HG03460 (cell line): ENCODE data around the gene OPRL1.

Experiments used
- ATAC-seq: cut with Tn5 transposase; IDR thresholded peaks from one replicate; pipeline ENCODE4 v1.9.1; 2021; ENCODE audit not compliant: unreplicated experiment

OPRL1 gene

DNA sequence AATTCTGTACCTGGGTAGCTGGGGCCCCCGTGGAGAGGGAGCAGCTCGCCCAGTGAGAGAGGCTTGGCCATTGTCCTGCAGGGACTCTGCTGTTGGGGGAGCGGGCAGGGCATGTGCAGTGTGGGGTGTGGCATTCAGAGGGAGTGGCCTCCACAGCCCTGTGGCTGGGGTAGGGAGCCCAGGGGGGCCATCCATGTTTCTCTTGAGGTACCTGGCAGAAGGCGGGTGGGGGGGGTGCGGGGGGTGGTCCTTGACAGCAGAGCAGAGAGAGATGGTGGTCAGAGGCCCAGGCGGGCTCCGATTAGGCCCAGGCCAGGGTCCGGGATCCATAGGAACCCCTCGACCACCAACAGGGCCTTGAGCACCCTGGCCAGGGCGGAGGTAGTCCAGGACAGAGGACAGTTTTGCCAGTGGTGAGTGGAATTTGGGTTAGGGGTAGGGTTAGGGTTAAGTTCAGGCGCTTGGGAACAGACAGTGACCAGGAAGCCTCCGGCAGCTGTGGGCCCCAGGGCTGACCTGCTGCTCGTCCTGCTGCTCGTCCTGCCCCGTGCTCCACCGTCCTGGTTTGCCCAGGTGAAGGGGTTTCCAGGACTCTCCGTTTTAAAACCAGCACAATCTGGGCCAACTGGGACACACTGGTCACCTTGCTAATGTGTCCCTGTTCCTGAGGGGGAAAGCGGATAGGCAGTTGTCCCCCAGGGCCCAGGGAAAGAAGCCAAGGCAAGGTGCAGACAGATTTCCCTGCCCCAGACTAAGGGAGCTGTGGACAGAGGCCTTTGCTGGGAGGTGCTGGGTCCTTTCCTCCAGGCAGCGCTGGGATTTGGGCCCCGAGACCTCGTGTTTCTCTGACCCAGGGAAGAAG is 59.5 kb downstream of the OPRL1 start:
- ATAC-seq, result no peak

DNA sequence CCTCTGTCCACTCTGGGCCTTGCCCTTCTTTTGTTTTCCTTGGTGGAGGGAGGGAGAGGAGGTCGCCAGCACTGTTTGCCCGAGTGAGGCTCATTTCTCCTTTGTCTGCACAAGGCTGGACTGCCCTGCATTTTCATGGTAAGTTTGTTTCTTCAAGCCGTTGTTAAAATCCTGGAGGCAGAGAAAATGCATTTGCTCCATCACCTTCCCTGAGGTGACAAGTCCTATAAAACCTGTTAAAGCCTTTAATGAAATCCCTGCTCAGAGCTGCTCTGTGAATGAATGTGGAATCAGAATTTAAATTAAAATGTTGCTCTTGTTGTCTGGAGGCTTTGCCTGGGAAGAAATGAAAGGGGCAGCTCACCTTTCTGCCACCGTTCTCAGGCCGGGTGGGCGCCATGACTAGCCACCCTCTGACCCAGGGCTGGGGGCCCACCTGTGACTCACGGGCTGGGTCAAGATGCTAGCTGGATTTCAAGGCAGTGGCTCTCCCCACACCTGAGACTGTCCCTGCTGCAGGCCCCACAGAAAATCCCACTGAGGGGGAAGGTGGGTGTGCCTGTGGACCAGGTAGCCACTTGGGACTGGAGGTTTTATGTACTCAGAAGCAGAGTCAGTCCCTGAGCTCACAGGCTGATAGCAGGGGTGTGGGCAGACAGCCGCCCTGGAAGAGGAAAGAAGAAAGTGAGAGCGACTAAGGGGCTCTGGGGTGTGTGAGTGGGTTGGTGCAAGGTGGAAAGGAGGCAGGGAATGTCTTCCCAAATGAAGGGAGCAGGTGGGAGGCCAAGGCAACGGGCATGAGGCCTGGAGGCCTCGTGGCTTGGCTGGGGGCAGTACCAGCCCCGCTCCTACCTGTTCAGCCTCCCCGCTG is 60.4 kb downstream of the OPRL1 start:
- no peak for ATAC-seq

DNA sequence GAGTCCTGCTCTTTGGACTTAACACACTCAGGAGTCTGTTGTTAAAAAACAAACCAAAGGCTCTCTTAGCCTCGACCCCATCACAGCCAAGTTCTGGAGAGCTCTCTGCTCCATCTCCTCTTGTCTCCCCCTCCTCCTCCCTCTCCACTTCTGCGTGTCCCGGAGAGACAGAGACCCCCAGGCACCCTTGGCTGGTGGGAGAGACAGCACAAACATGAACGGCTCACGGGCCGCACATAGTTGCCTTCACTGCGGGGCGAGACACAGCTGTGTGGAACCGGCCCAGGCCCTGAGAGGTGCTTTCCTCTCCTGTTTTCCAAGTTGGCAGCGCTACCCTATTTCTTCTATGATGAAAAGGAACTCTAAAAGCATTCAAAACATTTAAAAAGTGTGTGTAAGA is 61.1 kb downstream of the OPRL1 start:
- no peak for ATAC-seq

DNA sequence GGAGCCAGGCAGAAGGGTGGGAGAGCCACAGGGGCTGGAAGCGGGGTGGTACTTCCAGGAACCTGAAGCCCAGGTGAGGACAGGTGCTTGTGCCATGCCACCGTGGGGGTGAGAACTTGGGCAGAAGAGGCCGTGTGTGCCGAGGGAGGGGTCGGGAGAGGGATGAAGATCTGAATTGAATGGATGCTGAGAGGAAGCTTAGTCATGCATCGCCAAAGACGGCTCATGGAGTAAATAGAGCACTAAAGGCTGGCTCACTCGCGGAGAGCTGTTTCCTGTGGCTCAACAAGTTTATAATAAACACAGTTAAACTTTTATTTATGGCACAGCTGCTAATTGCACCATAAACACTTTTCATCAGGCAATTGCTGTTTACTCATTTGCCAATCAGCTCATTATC is 62.7 kb downstream of the OPRL1 start:
- no peak for ATAC-seq

DNA sequence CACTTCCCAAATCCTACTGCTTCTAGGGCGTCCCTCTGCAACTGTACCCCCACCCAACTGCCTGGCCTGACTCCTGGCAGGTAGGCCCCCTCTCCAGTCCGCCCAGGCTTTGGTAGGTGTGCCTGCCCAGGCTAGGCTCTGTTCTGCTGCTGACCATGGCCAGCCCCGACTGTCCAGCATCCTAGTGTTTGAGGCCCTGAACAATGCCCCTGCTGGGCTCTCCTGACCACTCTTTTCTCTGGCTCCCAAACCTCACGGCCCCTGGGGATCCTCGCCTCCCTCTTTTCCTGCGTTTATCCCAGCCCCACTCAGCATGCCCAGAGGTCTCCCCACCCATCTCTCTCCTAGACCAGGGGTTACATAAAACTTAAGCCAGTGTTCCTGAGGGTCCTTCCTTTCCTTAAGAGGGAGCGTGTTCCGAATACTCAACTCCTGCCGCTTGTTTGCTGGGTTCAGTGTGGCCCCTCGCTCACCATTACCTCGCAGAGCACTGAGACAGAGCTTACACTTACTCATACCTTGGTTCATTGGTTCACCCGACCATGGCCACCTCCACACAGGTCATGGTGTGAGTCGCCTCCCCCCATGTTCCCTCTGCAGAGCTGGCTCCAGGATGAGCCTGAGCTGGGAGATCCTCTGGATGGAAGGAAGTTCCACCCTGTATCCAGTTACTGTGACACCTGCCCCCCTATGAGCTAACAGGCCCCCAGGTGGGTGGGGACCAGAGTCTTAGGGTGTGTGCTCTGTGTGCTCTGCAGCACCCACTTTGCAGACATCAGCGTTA is 63.3 kb downstream of the OPRL1 start:
- no peak for ATAC-seq

DNA sequence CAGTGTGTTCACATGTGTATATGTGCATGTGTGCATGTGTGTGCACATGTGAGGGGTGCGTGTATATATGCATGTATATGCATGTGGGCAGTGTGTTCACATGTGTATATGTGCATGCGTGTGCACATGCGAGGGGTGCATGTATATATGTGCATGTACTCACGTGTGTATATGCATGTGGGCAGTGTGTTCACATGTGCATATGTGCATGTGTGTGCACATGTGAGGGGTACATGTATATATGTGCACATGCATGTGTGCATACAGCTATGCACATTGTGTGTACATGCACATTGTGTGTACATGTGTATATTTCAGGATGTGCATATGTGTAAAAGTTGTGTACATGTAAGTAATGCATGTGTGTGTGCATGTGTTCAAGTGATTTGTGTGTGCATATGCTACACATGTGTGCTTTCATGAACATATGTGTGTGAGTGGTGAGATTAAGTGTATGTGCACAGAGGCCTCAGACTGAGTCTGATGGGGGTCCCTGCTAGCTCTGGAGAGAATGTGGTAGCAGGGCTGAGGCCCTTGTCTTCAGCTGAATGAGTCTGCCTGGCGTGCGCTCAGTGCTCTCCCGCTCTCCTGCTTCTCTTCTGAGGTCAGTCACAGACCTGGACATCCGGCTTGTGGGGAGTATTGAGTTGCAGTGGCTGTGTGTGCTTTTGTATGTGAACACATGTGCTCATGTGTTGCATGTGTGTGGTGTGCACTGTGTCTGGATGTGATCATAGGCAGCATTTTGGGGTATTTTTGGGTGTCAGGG is 64.4 kb downstream of the OPRL1 start:
- ATAC-seq, result no peak

DNA sequence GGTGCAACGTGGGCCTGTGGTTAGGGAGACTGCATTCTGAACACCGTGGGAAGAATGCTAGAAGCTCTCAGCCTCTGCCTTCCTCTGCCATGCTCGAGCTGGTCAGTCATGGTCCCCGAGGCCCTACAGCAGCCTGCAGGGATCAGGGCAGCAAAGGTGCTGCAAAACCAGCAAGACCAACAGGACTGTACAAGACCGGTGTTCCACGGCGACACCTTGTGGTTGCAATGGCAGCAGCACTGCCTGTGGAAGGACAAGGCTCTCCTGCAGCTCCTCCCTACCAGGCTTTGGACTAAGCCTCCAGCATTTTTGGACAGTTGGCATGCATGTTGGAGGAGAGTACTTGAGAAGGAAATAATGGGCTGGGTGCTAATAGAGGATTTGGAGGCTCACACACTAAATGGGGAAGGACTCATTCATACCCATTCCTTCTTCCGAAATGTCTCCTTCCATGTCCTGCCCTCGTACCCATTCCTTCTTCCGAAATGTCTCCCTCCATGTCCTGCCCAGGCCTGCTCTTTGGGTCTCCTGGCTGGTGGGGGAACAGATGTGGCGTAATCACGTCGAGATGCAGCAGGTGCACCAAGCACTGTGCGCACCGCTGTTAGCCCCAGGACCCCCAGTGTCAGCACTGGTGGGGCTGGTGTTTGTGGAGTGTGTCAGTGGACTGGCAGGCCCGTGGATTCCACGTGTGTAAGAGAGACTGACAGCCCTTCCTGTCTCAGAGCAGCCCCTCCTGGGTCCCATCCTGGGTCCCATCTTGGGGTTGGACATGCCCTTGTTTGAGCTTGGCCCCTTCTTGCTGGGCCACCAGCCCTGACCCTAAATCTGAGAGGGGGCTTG is 65.8 kb downstream of the OPRL1 start:
- no peak for ATAC-seq

DNA sequence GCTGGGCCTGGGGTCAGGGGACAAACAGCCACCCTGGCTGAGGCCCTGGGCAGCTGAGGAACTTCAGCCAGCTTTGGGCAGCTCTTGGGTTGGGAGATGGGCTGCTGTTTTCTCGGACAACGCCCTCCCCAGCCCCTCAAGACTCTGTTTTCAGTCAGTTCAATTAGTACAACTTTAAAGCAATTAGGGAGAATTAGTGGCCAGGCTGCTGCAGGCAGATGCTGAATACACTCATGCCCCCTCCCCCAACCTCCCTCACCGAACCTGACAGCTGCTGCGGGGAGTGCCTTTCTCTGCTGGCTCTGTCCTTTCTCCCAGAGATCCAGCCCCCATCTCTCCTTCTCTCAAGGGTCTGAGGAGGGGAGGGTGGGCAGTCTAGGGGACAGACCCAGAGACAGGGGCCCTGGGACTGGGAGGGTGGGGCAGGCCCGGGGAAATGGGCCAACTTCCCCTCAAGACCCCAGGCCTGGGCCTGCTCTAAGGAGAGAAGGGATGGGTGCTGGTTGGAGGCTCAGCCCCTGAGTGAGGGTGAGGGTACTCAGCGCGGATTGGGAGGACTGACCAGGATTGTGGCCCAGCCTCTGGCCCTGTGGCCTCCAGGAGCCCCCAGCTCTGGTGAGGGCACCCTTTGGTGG is 66.5 kb downstream of the OPRL1 start:
- ATAC-seq, result no peak

DNA sequence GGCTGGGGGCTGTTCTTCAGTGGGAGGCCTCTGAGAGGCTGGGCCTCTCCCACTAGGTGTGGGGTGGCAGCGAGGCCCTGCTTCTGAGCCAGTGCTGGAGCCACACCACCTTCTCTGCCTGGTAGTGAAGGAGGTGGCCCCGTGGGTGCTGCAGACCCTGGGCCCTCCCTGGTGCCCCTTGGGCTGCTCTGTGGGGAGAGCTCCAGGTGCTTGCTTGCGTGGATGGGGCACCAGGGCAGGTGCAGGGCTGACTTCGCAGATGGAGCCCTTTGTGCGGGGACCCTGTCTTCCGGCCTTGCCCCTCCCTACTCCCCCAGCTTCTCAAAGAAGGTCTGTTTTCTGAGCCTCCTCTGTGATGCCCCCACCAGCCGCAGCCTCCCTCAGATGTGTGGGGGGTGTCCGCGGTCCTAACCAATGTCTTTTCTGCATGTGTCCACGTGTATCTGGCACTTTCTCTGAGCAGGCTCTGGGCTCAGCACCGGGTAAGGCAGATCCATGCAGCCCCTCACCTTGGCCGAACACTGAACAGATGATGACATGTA is 67.1 kb downstream of the OPRL1 start:
- ATAC-seq, result no peak

DNA sequence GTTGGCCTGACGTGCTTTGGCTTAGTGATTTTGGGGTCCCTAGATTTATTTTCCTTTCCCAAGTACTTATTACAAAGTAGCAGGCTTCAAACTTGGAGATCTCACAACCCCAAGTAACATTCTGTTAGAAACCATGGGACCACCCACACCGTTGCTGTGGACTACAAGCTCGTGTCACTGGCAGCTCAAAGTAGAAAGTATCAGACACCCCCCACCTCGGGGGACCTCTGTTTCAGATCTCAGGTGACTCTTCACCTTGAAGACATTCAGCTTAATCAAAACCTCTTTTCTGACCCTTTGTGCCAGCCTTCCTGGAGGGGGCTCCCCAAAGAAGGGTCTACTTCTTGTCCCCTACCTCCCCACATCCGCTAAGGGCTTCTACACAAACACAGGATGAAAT is 68.7 kb downstream of the OPRL1 start:
- ATAC-seq, result no peak

DNA sequence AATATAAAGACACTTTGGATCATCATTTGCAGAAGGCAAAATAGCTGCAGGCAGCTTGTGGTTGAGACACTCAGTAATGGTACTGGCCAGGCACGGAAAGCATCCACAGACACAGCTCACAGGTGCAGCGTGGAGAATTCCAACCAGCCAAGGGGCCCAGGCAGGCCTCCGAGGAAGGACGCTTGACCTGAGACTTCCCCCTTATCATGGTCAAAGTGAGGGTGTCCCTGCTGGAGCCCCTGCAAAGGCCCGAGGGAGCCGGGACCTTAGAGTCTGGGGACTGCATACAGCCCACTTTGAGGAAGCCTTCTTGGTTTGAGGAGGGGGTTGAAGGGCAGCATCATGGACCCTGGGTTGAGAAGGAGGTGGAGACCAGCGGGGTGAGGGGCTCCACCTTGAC is 69.3 kb downstream of the OPRL1 start:
- no peak for ATAC-seq

DNA sequence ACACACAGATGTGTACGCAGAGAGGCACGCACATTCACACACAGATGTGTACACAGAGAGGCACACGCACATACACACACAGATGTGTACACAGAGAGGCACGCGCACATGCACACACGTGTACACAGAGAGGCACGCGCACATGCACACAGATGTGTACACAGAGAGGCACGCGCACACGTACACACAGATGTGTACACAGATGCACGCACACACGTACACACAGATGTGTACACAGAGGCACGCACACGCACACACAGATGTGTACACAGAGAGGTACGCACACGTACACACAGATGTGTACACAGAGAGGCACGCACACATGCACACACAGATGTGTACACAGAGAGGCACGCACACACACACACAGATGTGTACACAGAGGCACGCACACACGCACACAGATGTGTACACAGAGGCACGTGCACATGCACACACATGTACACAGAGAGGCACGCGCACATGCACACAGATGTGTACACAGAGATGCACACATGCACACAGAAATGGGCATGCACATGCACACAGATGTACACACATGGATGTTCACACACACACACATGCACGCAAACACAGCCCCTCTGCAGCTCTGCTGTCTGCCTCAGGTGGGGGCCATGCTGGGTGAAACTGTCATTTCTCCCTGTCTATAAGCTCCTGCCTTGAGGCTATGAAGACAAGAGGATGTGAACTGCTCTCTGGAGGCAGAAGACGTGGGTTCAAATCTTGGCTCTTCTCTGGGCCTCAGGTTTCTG is 70.1 kb downstream of the OPRL1 start:
- ATAC-seq, result no peak
